GDM1 (cell line): ENCODE measurements around the gene MAG.

Source experiments
- DNase-seq: peaks from one replicate; lab custom pipeline; 2025; lab: John Stamatoyannopoulos, UW

MAG gene

DNA sequence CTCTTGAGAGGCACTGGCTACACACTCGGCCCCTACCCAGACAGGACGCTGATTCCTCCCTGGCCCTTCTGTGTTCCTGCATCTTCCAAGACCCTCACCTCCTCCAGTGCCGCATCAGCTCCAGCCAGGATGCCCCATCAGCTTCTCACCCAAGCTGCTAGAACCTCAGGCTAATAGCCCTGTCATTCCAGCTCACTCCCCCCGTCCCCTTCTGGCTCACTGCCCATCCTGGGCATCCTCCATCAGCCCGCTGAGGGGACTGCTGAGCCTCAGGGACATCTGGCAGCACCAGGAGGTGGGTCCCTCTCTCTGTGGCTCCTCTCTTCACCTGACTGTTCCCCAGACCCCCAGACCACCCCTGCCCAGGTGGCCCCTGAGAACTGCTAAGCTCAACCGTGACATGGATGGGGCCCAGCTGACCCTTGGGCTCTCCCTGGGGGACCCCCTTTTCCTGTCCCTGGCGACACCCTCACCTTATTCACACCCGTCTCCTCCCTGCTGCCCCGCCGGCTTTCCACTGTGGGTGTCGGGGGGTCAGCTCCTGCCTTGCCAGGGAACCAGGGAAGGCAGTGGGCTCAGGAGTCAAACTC lies 71.1 kb downstream of the MAG start:
- DNase-seq = no peak
